ENCODE results near the gene STRA8. TPM values are rescaled to one million over a fixed set of nuclear protein-coding genes. Genes with fewer than 3 reads are reported as not detected.

STRA8 gene
- total RNA-seq, 1 experiment from 2014 or later: not detected

GRCh38 chr7:135247746-135248471, 14.3 kb downstream of the STRA8 start:
- Mint-ChIP-seq H3K9me3 (ENCODE audit: unreplicated experiment) (no peaks in the 10 kb centered on the region), H3K4me1 (ENCODE audit: insufficient read depth, unreplicated experiment) (no peaks in the 10 kb centered on the region), H3K27me3 (ENCODE audit: insufficient read depth, unreplicated experiment) (peaks cover 17% of the 10 kb centered on the region), H3K27ac (ENCODE audit: low read depth, unreplicated experiment) (no peak overlapping the region), H3K36me3 (ENCODE audit: insufficient read depth, unreplicated experiment) (peaks cover 6% of the 10 kb centered on the region), H3K4me3 (ENCODE audit: unreplicated experiment) (no peak overlapping the region)
- ChIA-PET POLR2A (no interaction called here), CTCF (interaction anchor here (0.8 to 1.2 kb wide), 2 partner anchors 14 to 27 kb away, joined by 3 read pairs; no protein-coding TSS in a partner anchor)
- no peak for DNase-seq (ENCODE audit: unreplicated experiment)
- TF ChIP-seq CTCF (IDR thresholded peaks at IDR 0.05; ENCODE audit: unreplicated experiment): no peak
- intact Hi-C loops (cut with micrococcal nuclease): no loop called here
- BruUV-seq (replicated peaks): no TSS peak

- ChIA-PET POLR2A (no interaction called here), CTCF (interaction anchor here (0.8 kb wide), 1 partner anchor 13 kb away, joined by 3 read pairs; no protein-coding TSS in a partner anchor)
- intact Hi-C loops (cut with micrococcal nuclease): no loop called here
- DNase-seq (ENCODE audit: unreplicated experiment): no peak
- Mint-ChIP-seq H3K27ac (ENCODE audit: low read depth, unreplicated experiment) (no peak overlapping the region), H3K9me3 (ENCODE audit: unreplicated experiment) (no peaks in the 10 kb centered on the region), H3K36me3 (ENCODE audit: insufficient read depth, unreplicated experiment) (peaks cover 6% of the 10 kb centered on the region), H3K4me1 (ENCODE audit: insufficient read depth, unreplicated experiment) (no peaks in the 10 kb centered on the region), H3K27me3 (ENCODE audit: insufficient read depth, unreplicated experiment) (peaks cover 17% of the 10 kb centered on the region), H3K4me3 (ENCODE audit: unreplicated experiment) (no peak overlapping the region)
- no peak for TF ChIP-seq CTCF (IDR thresholded peaks at IDR 0.05; ENCODE audit: unreplicated experiment)
- BruUV-seq (replicated peaks): no TSS peak
Measured at GRCh38 chr7:135248546-135248945, 14.9 kb downstream of the STRA8 start.

- ChIA-PET POLR2A (no interaction called here), CTCF (interaction anchor here (4.0 kb wide), 1 partner anchor 22 kb away, joined by 21 read pairs; no protein-coding TSS in a partner anchor)
- BruUV-seq (replicated peaks): no TSS peak
- Mint-ChIP-seq H3K27me3 (ENCODE audit: insufficient read depth, unreplicated experiment) (no peaks in the 10 kb centered on the region), H3K4me1 (ENCODE audit: insufficient read depth, unreplicated experiment) (no peaks in the 10 kb centered on the region), H3K36me3 (ENCODE audit: insufficient read depth, unreplicated experiment) (peaks cover 8% of the 10 kb centered on the region), H3K27ac (ENCODE audit: low read depth, unreplicated experiment) (no peak overlapping the region), H3K4me3 (ENCODE audit: unreplicated experiment) (no peak overlapping the region), H3K9me3 (ENCODE audit: unreplicated experiment) (no peaks in the 10 kb centered on the region)
- TF ChIP-seq CTCF (IDR thresholded peaks at IDR 0.05; ENCODE audit: unreplicated experiment): no peak
- no peak for DNase-seq (ENCODE audit: unreplicated experiment)
- intact Hi-C loops (cut with micrococcal nuclease): no loop called here
Measured at GRCh38 chr7:135251496-135252391, 18.1 kb downstream of the STRA8 start.
